Adipocyte (in vitro differentiated cells): ENCODE results near the gene TBXT.
"Not testable (repeated sequence)": the region's sequence is repeated elsewhere in the genome, so short reads cannot be mapped to it uniquely, and the experiment has no call there.

Experiments used
- DNase-seq: peaks from one replicate; pipeline ENCODE4 v3.0.0-alpha.2; 2015; ENCODE audit warnings: low read depth
- H3K27me3 ChIP-seq: replicated peaks from 2 replicates; pipeline ENCODE4 v1.7.0; 2013; ENCODE audit warnings: mild to moderate bottlenecking, low read length, moderate library complexity; ENCODE audit not compliant: control insufficient read depth, insufficient read depth
- H3K36me3 ChIP-seq: 2 replicates; pipeline ENCODE4 v1.7.0; 2013; ENCODE audit warnings: low read length, mild to moderate bottlenecking, moderate library complexity; ENCODE audit not compliant: control insufficient read depth, insufficient read depth, severe bottlenecking
- H3K4me1 ChIP-seq: 2 replicates; pipeline ENCODE4 v1.7.0; 2013; ENCODE audit warnings: mild to moderate bottlenecking, low read length, moderate library complexity; ENCODE audit not compliant: control insufficient read depth, insufficient read depth
- H3K4me3 ChIP-seq: 2 replicates; pipeline ENCODE4 v1.7.0; 2013; ENCODE audit warnings: mild to moderate bottlenecking, low read length, moderate library complexity
- H3K9ac ChIP-seq: 2 replicates; pipeline ENCODE4 v1.7.0; 2013; ENCODE audit warnings: mild to moderate bottlenecking, low read length, moderate library complexity
- H3K9me3 ChIP-seq: 2 replicates; pipeline ENCODE4 v1.7.0; 2013; ENCODE audit warnings: mild to moderate bottlenecking, low read length, moderate library complexity; ENCODE audit not compliant: control insufficient read depth

TBXT gene

GRCh38 chr6:166195860-166196238 is 28.2 kb upstream of the TBXT start:
- no peak for DNase-seq
- Histone ChIP-seq H3K9ac (no peak overlapping the region), H3K4me1 (peaks cover 8% of the 10 kb centered on the region), H3K36me3 (no peaks in the 10 kb centered on the region), H3K27me3 (peaks cover 5% of the 10 kb centered on the region), H3K9me3 (no peaks in the 10 kb centered on the region), H3K4me3 (no peak overlapping the region)

- Histone ChIP-seq H3K4me3 (no peak overlapping the region), H3K36me3 (no peaks in the 10 kb centered on the region), H3K4me1 (peaks cover 8% of the 10 kb centered on the region), H3K9me3 (no peaks in the 10 kb centered on the region), H3K27me3 (peaks cover 5% of the 10 kb centered on the region), H3K9ac (no peak overlapping the region)
- DNase-seq = no peak
These were observed 27.5 kb upstream of the TBXT start for GRCh38 chr6:166194914-166195859.

- Histone ChIP-seq H3K4me3 (no peak overlapping the region), H3K4me1 (peaks cover 4% of the 10 kb centered on the region), H3K27me3 (peaks cover 5% of the 10 kb centered on the region), H3K9ac (no peak overlapping the region), H3K9me3 (no peaks in the 10 kb centered on the region), H3K36me3 (no peaks in the 10 kb centered on the region)
- no peak for DNase-seq
These were observed 24.9 kb upstream of the TBXT start for GRCh38 chr6:166192557-166192956.

GRCh38 chr6:166192136-166192535 is 24.5 kb upstream of the TBXT start:
- H3K27me3 ChIP-seq = peaks cover 5% of the 10 kb centered on the region
- no peak for DNase-seq
- no peak overlapping the region for H3K4me3 ChIP-seq
- H3K4me1 ChIP-seq = no peaks in the 10 kb centered on the region
- H3K9me3 ChIP-seq = no peaks in the 10 kb centered on the region
- H3K36me3 ChIP-seq = no peaks in the 10 kb centered on the region
- no peak overlapping the region for H3K9ac ChIP-seq

- Histone ChIP-seq H3K36me3 (no peaks in the 10 kb centered on the region), H3K27me3 (peaks cover 11% of the 10 kb centered on the region), H3K4me3 (no peak overlapping the region), H3K4me1 (no peaks in the 10 kb centered on the region), H3K9me3 (no peaks in the 10 kb centered on the region), H3K9ac (no peak overlapping the region)
- no peak for DNase-seq
These were observed 12.1 kb upstream of the TBXT start for GRCh38 chr6:166179704-166180103.

- Histone ChIP-seq H3K9me3 (no peaks in the 10 kb centered on the region), H3K4me3 (no peak overlapping the region), H3K36me3 (no peaks in the 10 kb centered on the region), H3K27me3 (peaks cover 45% of the 10 kb centered on the region), H3K9ac (no peak overlapping the region), H3K4me1 (no peaks in the 10 kb centered on the region)
- no peak for DNase-seq
These were observed 8.5 kb upstream of the TBXT start for GRCh38 chr6:166176106-166176505.

- not testable (repeated sequence) for H3K4me3 ChIP-seq, H3K4me1 ChIP-seq, H3K9me3 ChIP-seq, H3K36me3 ChIP-seq, H3K9ac ChIP-seq, DNase-seq
- H3K27me3 ChIP-seq = peaks cover 55% of the 10 kb centered on the region
These were observed 7.4 kb upstream of the TBXT start for GRCh38 chr6:166175093-166175492.

- Histone ChIP-seq H3K9me3 (no peaks in the 10 kb centered on the region), H3K4me1 (no peaks in the 10 kb centered on the region), H3K9ac (no peak overlapping the region), H3K4me3 (no peak overlapping the region), H3K27me3 (peaks cover 63% of the 10 kb centered on the region), H3K36me3 (no peaks in the 10 kb centered on the region)
- no peak for DNase-seq
These were observed 6.4 kb upstream of the TBXT start for GRCh38 chr6:166174031-166174430.

- no peaks in the 10 kb centered on the region for H3K9me3 ChIP-seq
- H3K9ac ChIP-seq = no peak overlapping the region
- peaks cover 65% of the 10 kb centered on the region for H3K27me3 ChIP-seq
- H3K36me3 ChIP-seq = no peaks in the 10 kb centered on the region
- no peak for DNase-seq
- no peak overlapping the region for H3K4me3 ChIP-seq
- no peaks in the 10 kb centered on the region for H3K4me1 ChIP-seq
These were observed 5.8 kb upstream of the TBXT start for GRCh38 chr6:166173281-166173951.

GRCh38 chr6:166172546-166172945 is 4.9 kb upstream of the TBXT start:
- no peak overlapping the region for H3K9ac ChIP-seq
- H3K9me3 ChIP-seq = no peaks in the 10 kb centered on the region
- H3K4me1 ChIP-seq = no peaks in the 10 kb centered on the region
- H3K27me3 ChIP-seq = peaks cover 66% of the 10 kb centered on the region
- no peak for DNase-seq
- H3K4me3 ChIP-seq = no peak overlapping the region
- no peaks in the 10 kb centered on the region for H3K36me3 ChIP-seq

GRCh38 chr6:166169549-166170421 is 2.1 kb upstream of the TBXT start:
- Histone ChIP-seq H3K9ac (no peak overlapping the region), H3K36me3 (no peaks in the 10 kb centered on the region), H3K4me1 (no peaks in the 10 kb centered on the region), H3K9me3 (no peaks in the 10 kb centered on the region), H3K27me3 (peaks cover 85% of the 10 kb centered on the region), H3K4me3 (no peak overlapping the region)
- DNase-seq = no peak
